Activated effector memory CD4-positive, alpha-beta T cell treated with Interleukin-2 at 50 U/mL for 16 hours (primary cell): ENCODE measurements around the gene ASTL.
"Not testable (repeated sequence)": the region's sequence is repeated elsewhere in the genome, so short reads cannot be mapped to it uniquely, and the experiment has no call there.

Experiments used
- DNase-seq: peaks from one replicate; pipeline ENCODE4 v3.0.0-alpha.2; 2020

The ASTL gene

DNA sequence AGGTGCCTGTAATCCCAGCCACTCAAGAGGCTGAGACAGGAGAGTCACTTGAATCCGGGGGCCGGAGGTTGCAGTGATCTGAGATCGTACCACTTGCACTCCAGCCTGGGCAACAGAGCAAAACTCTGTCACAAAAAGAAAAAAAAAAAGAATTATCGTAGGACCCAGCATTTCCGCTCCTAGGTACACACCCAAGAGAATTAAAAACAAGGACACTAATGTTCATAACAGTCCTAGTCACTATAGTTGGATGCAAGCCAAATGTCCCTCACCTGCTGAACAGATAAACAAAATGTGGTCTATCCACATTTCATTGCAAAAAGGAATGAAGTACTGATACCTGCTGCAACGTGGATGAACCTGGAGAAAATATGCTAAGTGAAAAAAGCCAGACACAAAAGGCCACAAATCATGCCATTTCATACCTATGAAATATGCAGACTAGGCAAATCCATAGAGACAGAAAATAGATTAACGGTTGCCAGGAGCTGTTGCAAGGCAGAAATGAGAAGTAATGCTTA lies 43.1 kb downstream of the ASTL start:
- DNase-seq = no peak

DNA sequence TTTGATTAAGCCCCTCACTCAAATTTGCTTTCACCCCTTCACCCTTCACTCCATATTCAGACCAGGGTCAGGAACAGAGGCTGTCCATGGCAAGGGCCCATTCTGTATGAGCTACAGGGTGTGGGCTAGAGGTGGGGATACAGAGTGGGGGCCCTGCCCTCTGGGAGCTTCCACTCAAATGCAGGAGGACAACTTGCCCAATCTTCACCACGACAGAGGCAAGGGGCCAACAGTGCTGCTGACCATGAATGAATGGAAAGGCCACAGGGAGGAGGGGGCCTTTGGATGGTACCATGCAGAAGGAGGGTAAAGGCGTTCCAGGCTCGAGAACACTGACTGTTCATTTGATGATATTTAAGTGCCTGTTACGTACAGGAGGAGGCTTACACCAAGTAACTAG lies 44.8 kb downstream of the ASTL start:
- no peak for DNase-seq

DNA sequence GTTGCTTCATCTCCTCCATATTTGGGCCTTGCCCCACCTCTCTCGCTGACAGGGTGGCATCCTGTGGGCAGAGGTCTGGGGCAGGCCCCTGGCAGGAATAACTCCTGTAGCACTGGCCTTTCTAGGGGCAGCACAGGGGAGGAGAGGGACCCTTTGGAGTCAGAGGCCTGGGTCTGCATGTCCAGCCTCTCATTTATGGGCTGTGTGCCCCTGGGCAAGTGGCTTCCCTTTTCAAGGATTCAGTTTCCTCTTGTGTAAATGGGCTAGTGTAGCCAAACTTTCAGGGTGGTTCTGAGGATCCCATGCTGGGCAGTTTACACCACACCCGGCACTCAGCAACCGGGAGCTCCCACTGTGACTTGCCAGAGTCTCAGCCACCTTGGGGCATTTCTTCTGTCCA lies 45.4 kb downstream of the ASTL start:
- no peak for DNase-seq

DNA sequence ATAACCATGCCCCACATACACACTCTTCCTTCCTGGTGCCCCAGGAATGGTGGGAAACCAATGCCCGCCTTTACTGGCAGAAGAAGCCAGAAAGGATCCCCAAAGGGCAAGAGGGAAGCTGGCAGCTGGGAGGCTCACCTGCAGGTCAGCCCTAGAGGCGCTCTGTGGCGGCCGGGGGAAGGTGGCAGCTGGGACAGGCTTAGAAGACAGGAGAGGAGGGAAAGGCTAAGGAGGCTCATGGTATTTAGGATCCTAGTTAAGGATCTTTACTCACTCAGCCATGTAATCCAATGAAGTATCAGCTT lies 45.8 kb downstream of the ASTL start:
- DNase-seq = no peak

DNA sequence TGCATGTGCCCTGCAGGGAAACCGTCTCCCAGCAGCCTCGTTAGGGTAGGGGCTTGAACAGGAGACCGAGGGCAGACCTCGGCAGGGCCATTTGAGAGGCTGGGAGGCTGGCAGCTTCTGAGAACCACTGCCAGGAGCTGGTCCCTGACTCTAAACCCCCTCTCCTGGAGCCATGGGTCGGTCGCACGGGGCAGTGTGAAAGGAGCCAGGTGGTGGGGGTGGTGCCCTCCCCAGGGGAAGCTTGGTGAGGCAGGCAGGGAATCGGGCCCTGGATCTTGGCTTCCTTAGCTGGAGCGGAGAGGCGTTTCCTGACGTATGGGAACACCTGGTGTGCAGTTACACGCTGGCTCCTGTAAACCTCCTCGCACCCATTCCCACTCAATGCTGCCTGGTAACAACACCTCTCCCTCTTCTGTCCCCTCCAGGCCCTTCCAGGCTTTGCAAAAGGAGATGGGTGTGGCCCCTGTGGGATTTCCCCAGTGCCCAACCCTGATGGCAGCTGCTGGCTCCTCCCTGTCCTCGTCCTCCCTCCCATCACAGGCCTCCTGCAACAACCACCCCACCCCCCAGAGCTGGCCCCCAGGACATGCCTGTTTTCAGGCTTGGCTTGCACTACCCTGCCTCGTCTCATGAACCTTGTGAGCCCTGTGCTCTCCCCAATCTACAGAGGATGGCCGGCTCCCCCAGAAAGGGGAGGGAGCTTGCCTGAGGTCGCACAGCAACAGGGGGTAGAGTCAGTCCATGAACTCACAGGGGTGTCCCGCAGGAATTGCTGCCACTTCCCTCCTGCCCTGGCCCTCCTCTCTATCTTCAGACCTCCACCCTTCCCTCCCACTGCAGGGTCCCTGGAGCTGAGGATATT lies 46.4 kb downstream of the ASTL start:
- DNase-seq = no peak

DNA sequence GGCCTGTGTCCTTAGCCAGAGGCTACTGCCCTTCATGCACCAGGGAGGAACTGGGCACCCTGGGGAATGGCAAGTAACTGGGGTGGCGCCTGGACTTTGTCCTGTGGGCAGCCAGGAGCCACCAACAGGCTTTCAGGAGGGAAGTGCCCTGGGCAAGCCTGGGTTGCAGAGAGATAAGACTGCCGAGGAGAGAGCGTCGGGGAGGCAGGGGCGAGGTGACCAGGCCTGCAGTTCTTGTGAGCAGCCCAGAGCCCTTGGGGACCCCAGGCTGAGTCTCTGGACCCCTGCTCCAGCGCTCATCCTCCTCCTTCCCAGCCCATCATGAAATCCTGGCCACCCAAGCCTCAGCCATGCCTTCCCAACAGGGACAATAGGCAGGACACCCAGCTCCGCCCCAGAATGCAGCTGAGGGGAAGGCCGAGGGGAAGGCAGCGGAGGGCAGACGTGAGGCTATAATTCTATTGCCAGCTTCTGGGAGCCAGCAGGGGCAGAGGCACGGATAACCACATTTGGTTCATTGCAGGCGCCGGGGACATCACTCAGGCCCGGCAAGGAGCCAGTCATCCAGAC lies 47.1 kb downstream of the ASTL start:
- no peak for DNase-seq

DNA sequence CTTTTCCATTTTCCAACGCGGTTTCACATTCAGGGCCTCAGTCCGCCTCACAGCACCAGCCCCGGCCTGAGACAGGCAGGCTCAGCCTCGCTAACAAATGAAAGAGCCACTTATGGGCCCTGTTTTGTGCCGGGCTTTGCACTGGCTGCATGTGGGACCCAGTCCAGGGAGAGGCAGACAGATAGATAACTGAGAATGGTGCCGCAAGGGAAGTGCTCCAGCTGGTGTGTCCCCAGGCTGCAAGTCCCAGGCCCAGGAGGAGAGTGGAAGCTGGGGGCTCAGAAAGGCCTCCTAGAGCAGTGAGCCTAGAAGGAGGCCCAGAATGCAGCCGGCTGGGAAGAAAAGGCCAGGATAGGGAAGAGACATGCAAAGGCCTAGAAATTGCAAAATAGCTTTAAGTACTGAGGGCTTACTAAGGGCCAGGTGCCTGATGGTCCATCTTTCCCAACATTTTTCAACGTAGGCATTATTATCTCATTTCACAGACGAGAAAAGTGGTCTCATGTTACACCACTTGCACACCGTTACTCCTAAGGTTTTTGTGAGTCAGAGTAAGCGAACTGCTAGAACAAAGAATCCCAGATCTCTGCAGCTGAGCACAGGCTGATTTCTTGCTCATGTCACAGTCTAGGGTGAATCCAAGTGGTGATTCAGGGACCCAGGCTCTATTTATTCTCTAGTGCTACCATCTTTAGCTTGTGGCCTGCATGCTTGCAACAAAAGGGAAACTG lies 47.9 kb downstream of the ASTL start:
- DNase-seq = no peak

DNA sequence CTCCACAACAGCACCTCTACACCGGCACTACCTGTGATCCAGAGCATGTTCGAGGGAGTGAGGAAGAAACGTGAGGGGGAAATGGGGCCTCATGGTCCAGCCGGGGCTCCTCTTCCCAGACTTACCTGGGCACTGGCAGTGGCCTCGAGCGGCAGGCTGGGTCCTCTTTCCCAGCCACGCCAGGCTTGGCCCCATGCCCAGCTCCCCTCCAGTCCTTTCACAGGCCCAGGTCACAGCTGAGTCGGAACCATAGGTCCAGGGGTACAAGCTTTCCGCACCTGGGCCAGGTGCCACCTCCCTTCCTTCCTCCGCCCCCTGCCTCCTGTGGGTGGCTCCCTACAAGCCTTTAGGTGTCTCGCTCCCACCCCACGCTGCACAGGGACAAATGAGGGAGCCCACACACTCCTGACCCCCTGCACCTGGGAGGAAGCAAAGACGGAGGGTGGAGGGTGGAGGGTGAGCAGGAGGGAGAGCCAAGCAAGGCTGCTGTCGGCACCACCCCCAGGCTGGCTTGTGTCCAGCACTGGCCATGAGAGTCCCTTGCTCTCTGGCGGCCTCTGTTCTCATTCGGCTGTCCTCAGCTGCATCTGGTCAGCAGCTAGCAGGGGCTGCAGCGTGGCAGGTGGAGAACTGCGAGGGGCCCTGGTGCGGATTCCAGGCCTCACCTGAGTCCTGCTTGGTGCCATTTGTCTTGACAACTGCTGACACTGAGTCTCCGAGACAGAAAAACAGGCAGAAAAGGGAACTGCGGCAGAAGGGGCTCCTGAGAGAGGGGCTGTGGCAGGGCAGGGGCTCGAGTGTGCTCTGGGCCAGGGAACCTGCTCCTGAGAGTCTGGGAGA lies 48.7 kb downstream of the ASTL start:
- DNase-seq = no peak

DNA sequence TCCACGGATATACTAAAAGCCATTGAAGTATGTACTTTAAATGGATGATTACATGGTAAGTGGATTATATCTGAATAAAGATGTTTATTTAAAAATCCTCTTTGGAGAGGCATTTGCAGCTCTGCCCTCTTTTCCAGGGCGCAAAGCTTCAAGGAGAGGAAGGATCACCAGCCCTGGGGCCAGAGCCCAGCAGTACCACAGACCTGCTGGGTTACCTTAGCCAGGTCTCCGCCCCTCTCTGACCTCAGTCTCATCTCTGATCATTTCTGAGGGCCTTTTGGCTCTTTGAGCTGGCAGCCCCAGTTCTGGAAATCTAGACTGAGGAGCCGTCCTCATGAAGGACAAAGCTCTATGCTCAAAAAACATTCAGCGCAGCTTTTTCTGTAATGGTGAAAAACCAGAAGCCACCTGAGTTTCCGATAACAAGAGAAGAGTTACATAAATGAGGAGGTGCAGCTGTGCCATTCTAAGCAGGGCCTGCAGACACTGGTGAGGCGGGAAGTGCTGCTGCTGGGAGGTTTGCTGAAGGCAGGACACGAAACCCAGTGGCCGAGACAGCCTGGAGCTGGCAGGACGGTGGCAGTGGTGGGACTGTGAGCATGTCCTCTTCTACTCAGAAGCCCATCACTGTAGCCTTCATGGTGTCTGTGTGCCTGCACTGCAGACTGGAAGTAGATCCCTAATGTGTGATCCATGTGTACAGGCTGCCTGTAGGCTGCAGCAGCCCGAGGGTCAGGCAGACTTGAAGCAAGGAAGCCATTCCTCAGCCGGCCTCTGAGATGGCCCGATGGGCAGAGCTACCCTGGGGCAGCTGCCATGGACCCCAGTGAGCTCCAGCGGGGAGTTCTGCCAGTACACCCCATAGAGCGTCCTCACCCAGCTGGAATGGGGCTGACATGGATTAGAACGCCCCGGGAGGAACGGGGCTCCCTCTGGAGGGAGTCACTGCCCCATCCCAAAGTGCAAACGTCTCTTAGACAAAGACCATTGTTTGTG lies 49.7 kb downstream of the ASTL start:
- no peak for DNase-seq

DNA sequence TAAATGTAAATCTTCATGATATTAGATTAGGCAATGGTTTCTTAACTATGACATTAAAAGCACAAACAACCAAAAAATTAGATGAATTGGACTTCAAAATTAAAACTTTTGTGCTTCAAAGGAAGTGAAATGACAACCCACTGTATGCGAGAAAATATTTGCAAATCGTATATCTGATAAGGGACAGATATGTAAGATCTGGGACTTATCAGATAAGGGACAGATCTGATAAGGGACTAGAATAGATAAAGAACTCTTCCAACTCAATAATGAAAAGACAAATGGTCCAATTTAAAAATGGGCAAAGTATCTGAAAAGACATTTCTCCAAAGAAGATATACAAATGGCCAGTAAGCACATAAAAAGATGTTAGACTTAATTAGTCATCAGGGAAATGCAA lies 51.2 kb downstream of the ASTL start:
- DNase-seq = no peak

DNA sequence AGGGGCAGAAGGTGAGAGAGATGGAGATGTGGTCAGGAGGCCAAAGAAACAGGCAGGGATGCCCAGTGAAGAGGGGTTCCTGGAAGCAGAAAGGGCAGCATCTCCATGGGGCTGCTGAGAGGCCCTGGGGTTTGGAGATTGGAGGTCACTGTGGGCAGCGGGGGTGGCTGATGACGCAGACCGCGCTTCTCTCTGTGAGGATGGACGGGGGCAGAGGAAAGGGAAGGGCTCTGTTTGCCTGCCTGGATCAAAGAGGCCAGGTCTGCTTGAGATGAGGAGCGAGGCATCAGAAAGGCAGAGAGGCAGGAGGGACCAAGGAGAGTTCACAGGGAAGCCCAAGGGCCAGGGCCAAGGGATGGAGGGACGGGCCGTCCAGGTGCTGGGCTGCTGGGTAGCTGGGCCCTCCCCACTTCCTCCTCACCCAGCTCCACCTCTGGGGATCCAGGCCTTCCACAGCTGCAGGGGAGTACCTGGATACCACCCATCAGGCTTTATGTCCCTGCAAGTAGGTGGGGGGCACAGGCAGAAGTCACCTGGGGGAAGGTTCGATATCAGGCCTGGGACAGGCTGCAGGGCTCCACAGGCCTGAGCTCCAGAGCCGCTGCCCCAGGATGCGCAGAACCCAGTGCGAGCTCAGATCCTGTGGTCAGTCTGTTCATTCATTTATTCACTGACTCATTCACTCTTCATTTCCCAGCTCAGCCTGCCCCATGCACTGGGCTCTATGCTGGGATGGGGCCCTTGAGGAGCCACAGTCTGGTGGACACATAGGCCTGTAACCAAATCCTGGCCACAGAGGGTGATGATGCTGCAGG lies 52.6 kb downstream of the ASTL start:
- DNase-seq = no peak

DNA sequence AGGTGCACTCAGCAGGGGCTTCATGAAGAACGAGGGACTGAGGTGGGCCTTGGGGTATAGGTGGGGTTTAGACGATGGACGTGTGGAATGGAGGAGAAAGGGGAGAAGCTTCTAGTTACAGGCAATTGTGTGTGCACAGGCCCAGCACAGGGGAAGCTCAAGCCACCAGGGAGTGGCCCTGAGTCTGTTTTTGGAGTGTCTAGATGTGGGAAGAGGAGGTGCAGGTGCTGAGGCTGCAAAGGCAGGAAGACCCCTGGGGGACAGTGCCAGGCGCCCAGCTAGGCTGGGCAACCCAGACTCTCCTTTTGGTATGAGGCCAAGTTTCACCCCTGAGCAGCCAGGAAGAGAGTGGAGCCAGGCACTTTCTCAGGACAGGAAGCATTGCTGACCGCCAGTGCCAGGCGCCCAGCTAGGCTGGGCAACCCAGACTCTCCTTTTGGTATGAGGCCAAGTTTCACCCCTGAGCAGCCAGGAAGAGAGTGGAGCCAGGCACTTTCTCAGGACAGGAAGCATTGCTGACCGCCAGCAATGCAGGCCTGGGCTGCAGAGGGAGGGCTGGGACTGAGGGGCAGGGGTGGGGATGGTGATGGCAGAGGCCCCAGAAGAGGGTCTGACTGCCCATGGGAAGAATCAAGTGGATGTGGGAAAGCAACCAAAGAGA lies 53.3 kb downstream of the ASTL start:
- not testable (repeated sequence) for DNase-seq

DNA sequence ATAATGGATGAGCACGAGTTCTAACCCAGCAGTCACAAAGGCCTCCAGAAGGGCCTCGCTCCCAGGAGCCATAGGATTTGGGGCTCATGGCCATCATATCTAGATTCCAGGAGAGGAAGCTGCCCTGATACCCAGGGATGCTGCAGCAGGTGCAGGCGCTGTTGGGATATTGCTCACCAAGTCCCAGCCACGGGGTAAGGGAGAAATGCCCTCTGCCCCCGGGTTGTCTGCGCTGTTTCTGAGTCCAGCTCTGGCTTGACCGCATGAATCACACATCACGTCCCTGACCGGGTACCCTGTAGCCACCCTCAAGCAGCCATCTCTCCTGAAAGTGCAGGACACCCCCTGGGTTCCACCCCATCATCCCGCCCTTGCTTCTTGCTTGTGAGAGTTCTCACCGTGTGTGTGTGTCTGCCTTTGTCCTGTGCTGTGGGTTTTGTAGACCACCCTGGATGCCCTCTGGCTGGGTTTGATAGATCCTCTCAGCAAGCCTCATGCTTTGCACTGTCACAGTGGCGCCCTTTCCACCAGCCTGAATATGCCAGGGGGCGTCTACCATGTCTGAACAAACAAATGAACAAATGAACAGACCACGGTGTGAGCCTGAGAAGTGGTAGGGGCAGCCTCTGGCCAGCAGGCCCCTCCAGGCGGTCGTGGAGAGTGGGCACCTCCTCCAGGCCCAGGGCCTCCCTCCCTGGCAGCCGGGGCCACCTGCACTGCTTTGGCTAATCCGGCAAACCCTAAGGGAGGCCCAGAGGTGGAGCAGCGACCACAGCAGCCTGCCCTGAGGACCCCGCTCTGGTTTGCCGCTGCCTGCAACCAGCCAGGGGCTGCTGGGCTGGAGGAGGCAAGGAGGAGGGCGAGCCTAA lies 54.1 kb downstream of the ASTL start:
- DNase-seq = no peak

DNA sequence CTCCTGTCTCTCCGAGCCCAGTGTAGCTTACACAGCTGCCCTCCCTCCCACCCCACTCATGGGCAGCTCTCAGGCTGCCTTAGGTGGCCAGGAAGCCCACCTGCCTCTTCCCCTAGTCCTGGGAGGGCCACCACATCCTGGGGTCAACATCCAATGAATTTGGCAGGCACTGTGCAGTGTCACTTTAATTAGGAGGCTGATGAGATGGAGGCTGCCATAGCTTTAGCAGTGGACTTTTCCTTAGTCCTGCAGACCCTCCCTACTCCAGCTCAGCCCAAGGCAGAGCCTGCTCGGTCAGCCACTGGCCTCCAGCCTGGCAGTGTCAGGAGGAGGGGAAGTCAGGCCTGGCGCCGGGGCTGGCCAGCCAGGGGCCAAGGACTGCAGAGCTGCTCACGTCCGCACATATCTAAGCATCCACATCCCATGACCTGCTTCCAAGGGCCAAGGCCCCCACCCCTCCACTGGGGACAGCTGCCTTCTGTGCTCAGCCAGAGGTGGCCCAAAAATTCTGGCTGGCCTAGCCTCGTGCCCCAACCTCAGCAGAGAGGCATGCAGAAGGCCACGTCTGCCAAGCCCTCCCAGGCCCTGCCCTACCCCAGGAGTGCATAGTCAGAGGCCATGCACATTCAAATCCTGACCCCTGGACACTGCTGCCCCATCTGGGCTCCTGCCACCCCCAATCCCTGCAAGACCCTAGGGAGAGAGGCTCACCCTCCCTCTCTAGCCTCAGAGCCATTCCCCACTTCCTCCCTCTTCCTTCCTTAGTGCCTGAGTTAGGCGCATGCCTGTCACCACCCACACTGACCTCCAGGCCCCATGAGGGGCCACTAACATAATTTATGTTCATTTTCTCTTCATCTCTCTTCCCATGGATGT lies 55.0 kb downstream of the ASTL start:
- no peak for DNase-seq

DNA sequence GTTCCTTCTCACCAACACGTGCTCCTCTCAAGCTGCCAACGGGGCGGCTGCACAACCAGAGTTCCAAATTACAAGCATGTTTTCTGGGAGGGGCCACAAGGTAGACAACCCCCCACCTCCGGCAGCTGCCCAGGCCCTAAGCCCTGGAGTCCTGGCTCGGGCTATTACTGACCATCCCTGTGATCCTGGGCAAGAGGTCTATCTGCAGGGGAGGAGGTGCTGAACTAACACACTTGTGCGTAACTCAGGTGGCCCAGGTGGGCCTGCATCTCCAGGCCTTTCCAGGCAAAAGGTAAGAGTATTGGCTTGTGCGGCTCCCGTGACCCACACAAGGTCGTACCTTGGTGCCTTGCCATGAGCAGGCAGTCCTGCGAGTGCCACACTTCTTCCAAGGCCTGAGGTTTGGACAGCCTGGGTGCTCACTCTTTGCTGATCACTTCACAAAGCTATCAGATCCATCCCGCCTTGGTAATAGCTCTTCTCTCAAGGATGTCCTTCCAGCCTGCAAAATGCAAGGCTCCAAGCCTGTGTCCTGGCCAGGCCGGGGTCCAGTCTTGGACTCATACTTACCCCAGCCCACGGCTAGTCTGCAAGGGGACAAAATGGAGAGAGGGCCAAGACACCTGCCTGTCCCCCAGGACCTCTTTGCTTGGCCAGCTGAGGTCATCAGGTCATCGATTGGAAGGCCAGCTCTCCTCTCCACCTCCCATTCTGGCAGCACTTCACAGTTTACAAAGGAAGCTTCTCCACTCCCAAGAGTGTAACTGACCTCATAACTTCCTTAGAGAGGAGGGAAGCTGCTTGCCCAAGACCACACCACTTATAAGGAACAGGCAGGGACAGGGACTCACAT lies 55.9 kb downstream of the ASTL start:
- no peak for DNase-seq

DNA sequence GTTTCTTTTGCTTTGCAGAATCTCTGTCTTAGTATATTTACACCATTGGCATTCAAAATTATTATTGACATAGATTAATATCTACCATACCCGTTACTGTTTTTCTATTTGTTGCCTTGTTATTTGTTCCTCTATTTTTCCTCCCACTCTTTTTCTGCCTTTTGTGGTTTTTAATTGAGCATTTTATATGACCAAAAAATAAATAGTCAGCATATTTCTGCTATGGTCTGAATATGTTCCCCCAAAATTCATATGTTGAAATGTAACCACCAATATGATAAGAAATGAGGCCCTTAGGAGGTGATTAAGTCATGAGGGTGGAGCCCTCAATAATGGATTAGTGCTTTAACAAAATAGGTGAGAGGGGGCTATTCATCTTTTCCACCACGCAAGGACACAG lies 57.3 kb downstream of the ASTL start:
- no peak for DNase-seq

DNA sequence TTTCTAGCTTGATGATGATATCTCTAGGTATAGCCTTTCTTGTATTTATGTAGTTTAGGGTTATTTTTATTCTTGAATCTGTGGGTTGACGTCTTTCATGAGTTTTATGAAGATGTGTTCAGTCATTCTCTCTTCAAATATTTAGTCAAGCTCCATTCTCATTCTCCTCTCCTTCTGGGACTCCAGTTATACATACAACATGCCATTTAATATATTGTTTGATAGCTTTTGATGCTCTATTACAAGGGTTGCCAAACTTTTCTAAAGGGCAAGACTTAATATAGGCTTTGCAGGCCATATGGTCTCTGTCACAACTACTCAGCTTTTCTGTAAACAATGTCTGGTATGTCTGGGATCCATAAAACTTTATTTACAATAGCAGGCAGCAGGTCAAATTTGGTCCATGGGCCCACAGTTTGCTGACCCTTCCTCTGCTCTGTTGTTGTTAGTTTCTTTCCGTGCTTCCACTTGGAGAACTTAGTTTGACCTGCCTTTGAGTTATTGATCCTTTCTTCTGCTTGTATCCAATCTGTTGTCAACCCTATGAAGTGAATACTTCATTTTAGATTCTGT lies 63.0 kb downstream of the ASTL start:
- no peak for DNase-seq
